ENCODE measurements around the gene ANKS1A. TPM values are rescaled to one million over a fixed set of nuclear protein-coding genes. Genes with fewer than 3 reads are reported as not detected.
"Not testable (repeated sequence)": the region's sequence is repeated elsewhere in the genome, so short reads cannot be mapped to it uniquely, and the experiment has no call there.

ANKS1A gene
- polyA plus RNA-seq, 3 donors from 2014 or later = 1.3 to 4.3 (median 1.6) TPM

DNA sequence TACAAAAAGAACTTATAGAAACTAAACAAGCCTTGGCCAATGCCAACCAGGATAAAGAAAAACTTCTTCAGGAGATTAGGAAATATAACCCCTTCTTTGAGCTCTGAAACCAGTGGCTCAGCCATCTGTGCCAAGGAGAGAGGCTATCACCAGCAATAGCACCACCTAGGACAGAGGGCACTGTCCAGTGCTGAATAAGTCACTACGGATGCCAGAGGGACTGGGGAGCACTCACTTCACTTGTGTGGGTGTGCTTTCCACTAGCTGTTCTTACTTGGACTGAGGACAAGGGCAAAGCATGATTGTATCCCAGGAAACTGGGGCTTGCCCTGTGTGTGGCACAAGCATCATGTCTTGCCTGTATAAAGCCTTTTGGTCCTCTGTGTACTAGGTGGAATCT is 16.7 kb upstream of the ANKS1A start:
- H3K9me3 Mint-ChIP-seq = no peaks in the 10 kb centered on the region
- H3K4me1 Mint-ChIP-seq = no peaks in the 10 kb centered on the region
- H3K36me3 Mint-ChIP-seq = peaks cover 5 to 40% (median 13%) of the 10 kb centered on the region in 3 donors
- no peak for DNase-seq
- H3K27ac Mint-ChIP-seq = no peak overlapping the region
- no peak overlapping the region for H3K4me3 Mint-ChIP-seq
- H3K27me3 Mint-ChIP-seq (ENCODE audit: low read depth in 3 of 3) = peaks cover 0 to 2% (median 2%) of the 10 kb centered on the region in 3 donors

DNA sequence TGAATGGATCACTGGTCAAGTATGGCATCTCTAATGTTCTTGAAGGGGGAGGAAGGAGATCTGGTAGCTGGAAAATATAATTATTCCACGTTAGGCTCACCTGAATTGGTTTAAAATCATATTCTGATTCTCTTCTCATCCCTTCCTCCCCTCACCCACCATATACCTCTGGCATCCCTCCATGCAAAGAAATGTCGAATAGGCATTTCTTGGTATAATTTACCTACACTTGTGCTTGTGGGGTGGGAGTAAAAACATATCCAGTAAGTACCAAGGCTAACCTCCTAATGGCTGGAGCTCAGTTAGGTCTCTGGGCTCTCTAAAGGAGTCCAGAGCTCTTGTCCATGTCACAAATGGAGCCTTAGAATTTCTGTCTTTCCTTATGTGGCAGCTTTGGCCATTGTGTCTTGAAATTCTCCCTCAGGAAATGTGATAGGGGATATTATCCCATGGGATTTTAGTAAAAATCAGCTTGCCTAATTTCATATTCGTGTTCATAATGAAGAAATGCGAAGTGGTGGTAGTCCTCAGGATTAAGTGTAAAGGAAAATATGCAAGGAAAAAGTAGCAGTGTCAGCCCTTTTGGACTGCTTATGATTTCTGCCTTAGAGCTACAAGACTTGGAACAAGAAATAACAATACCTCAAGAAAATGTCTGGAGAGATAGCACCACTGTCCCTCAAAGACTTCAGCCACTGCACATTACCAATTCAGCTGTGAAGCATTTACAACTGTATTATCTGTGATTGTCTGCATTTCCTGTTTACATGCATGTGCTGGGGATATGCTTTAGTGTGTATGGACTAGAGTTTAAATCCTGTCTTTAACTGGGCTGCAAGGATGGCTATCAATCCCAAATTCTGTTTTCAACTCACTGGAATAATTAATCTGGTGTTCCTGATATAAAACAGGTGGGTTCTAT is 13.5 kb upstream of the ANKS1A start:
- Mint-ChIP-seq H3K4me3 (no peak overlapping the region), H3K4me1 (no peaks in the 10 kb centered on the region), H3K9me3 (no peaks in the 10 kb centered on the region), H3K36me3 (peaks cover 6 to 51% (median 11%) of the 10 kb centered on the region in 3 donors), H3K27me3 (ENCODE audit: low read depth in 3 of 3) (peaks cover 0 to 2% (median 2%) of the 10 kb centered on the region in 3 donors), H3K27ac (peak overlapping the region in 4 of 6 donors; percentile 8 to 58 (median 13))
- DNase-seq = no peak

- peaks cover 5 to 49% (median 11%) of the 10 kb centered on the region in 3 donors for H3K36me3 Mint-ChIP-seq
- peaks cover 0 to 2% (median under 1%) of the 10 kb centered on the region in 3 donors for H3K27me3 Mint-ChIP-seq (ENCODE audit: low read depth in 3 of 3)
- H3K4me3 Mint-ChIP-seq = no peak overlapping the region
- no peak overlapping the region for H3K27ac Mint-ChIP-seq
- H3K9me3 Mint-ChIP-seq = no peaks in the 10 kb centered on the region
- DNase-seq = no peak
- H3K4me1 Mint-ChIP-seq = no peaks in the 10 kb centered on the region
These were observed 12.6 kb upstream of the ANKS1A start for GRCh38 chr6:34876472-34876871.

GRCh38 chr6:34877259-34877658 is 11.8 kb upstream of the ANKS1A start:
- Mint-ChIP-seq H3K27ac (no peak overlapping the region), H3K27me3 (ENCODE audit: low read depth in 3 of 3) (peaks cover 0 to 2% (median 0%) of the 10 kb centered on the region in 3 donors), H3K36me3 (peaks cover 5 to 44% (median 11%) of the 10 kb centered on the region in 3 donors), H3K9me3 (no peaks in the 10 kb centered on the region), H3K4me1 (no peaks in the 10 kb centered on the region), H3K4me3 (no peak overlapping the region)
- DNase-seq = no peak

GRCh38 chr6:34877869-34878485 is 11.1 kb upstream of the ANKS1A start:
- Mint-ChIP-seq H3K36me3 (peaks cover 5 to 46% (median 11%) of the 10 kb centered on the region in 3 donors), H3K27me3 (ENCODE audit: low read depth in 3 of 3) (peaks cover 0 to 4% (median 0%) of the 10 kb centered on the region in 3 donors), H3K4me1 (peaks cover 0 to 4% of the 10 kb centered on the region in 2 donors), H3K9me3 (no peaks in the 10 kb centered on the region), H3K4me3 (no peak overlapping the region), H3K27ac (peak overlapping the region in 3 of 6 donors; percentile 18 to 22 (median 21))
- no peak for DNase-seq

DNA sequence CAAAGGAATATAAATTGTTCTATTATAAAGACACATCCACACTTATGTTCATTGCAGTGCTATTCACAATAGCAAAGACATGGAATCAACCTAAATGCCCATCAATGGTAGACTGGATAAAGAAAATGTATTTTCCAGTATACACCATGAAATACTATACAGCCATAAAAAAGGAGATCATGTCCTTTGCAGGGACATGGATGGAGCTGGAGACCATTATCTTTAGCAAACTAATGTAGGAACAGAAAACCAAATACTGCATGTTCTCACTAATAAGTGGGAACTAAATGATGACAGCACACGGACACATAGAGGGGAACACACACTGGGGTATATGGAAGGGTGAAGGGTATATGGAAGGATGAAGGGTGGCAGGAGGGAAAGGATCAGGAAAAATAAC is 5.0 kb upstream of the ANKS1A start:
- Mint-ChIP-seq H3K36me3 (peaks cover 0 to 41% (median 0%) of the 10 kb centered on the region in 3 donors), H3K27me3 (ENCODE audit: low read depth in 3 of 3) (peaks cover 11 to 22% (median 16%) of the 10 kb centered on the region in 3 donors), H3K27ac (peak overlapping the region in 2 of 6 donors; percentile 45 to 76), H3K4me1 (peaks cover 36 to 54% of the 10 kb centered on the region in 2 donors)
- not testable (repeated sequence) for DNase-seq, H3K9me3 Mint-ChIP-seq, H3K4me3 Mint-ChIP-seq

DNA sequence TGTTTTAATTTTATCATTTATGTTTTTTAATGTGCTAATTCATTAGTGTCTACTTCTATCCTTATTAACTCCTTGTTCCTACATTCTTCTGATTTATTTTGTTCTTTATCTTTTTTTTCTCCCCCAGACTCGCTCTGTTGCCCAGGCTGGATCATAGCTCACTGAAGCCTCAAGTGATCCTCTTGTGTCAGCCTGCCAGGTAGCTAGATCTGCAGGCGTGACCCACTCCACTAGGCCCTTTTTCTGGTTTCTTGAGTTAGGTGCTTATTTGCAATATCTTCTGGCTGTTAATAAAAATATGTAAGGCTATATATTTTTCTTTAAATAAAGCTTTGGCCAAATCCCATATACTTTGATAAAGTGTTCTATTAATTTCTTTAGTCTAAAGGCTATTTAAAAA is 4.1 kb upstream of the ANKS1A start:
- Mint-ChIP-seq H3K27ac (peak overlapping the region in 3 of 6 donors; percentile 17 to 74 (median 67)), H3K4me1 (peaks cover 40 to 58% of the 10 kb centered on the region in 2 donors), H3K9me3 (no peaks in the 10 kb centered on the region), H3K4me3 (peak overlapping the region in 2 of 5 donors; percentile 0 to 14), H3K27me3 (ENCODE audit: low read depth in 3 of 3) (peaks cover 11 to 22% (median 16%) of the 10 kb centered on the region in 3 donors), H3K36me3 (peaks cover 0 to 33% (median 0%) of the 10 kb centered on the region in 3 donors)
- DNase-seq = no peak

GRCh38 chr6:34885837-34886236 is 3.2 kb upstream of the ANKS1A start:
- Mint-ChIP-seq H3K27me3 (ENCODE audit: low read depth in 3 of 3) (peaks cover 11 to 24% (median 16%) of the 10 kb centered on the region in 3 donors), H3K36me3 (peaks cover 0 to 26% (median 0%) of the 10 kb centered on the region in 3 donors), H3K4me1 (peaks cover 47 to 66% of the 10 kb centered on the region in 2 donors), H3K4me3 (peak overlapping the region; percentile 0 to 99 (median 18)), H3K27ac (peak overlapping the region in 4 of 6 donors; percentile 16 to 74 (median 65))
- H3K9me3 Mint-ChIP-seq, DNase-seq: not testable (repeated sequence)

DNA sequence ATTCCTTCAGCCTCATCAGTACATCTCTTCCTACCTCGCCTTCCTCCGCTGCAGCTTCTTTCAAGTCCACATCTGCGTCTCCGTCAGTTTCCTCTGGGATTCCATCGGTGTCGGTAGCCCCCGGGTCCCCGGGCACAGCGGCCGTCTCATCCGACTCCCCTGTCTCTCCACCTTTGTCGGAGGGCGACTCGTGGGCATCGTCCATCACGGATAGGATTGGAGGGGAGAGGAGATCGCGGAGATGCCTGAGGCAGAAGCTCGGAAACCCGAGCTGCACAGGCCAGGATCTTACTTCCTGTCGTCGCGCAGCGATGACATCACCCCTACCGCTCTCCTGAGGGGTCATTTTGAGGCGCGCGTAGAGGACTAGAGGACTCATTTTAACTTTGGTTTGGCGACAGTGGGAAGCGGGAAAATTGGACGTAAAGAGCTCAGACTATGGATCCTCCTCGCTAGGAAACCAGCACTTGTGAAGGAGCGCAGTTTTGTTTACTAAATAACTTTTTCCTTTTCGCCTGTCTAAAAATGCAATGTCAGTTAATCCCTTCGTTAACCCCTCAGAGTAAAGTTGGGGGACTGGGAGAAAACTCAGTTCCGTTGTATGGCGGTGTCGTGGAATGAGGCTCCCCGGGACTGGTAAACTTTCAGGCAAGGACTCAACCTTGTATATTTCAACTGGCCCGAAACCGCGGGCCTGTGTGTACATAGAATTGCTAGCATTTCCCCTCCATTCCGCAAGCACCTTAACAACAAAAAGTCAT is 1.1 kb upstream of the ANKS1A start, which contains the start of gene TAF11:
Gene TAF11 (minus strand): TSS at position 290 of the 761 bp plus-strand sequence. CDS start 85 bp downstream, at position 205.
- Mint-ChIP-seq H3K27ac (peak within 1 kb of the TSS; percentile 94 to 100 (median 98)), H3K27me3 (ENCODE audit: low read depth in 3 of 3) (peaks cover 11 to 22% (median 16%) of the 10 kb centered on the region in 3 donors), H3K4me1 (peaks cover 52 to 68% of the 10 kb centered on the region in 2 donors), H3K9me3 (no peaks in the 10 kb centered on the region), H3K36me3 (peaks cover 0 to 19% (median 0%) of the 10 kb centered on the region in 3 donors), H3K4me3 (peak within 1 kb of the TSS; percentile 91 to 100 (median 99))
- peak; percentile 86 to 87 (median 86) for DNase-seq

DNA sequence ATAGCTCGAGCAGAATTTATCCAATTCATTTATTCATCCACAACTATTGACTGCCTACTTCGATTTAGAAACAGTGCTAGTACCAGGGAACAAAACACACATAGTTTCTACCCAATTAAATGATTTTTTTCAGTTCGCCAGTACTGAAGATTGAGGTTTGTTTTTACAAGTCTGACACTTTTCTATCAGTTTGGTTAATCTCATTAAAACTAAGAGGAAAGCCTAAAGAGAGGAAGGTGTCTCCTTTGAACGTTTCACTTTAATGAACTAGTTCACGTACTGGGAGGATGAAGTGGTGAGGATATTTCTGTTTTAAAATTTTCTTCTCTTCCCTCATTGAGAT is 570 bp upstream of the ANKS1A start:
- Mint-ChIP-seq H3K4me1 (peaks cover 52 to 62% of the 10 kb centered on the region in 2 donors), H3K36me3 (peaks cover 0 to 14% (median 0%) of the 10 kb centered on the region in 3 donors), H3K9me3 (no peaks in the 10 kb centered on the region), H3K4me3 (peak overlapping the region; percentile 91 to 100 (median 99)), H3K27me3 (ENCODE audit: low read depth in 3 of 3) (peaks cover 11 to 22% (median 16%) of the 10 kb centered on the region in 3 donors), H3K27ac (peak overlapping the region; percentile 94 to 100 (median 98))
- DNase-seq = peak; percentile 35 to 38 (median 36)

DNA sequence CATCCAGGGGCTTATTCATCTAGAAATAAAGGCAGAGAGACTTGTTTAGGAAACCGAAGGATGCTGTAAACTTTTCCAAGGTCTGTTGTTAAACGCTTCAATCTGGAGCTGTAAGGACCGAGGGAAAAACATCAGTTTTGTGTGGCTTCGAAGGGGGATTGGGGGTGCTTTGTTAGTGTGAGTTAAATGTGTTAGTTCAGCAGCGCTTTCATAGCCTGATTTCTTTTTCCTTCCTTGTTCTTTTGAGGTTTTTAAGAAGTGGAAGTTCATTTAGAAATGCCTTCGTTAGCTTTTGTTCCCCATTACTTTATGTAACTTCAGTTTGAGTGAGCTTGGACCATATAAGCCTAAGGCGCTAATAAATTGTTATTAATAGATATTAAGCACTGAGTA is 1.5 kb downstream of the ANKS1A start:
- Mint-ChIP-seq H3K27me3 (ENCODE audit: low read depth in 3 of 3) (peaks cover 11 to 22% (median 16%) of the 10 kb centered on the region in 3 donors), H3K4me1 (peaks cover 44 to 45% of the 10 kb centered on the region in 2 donors), H3K27ac (peak overlapping the region in 5 of 6 donors; percentile 63 to 100 (median 87))

DNA sequence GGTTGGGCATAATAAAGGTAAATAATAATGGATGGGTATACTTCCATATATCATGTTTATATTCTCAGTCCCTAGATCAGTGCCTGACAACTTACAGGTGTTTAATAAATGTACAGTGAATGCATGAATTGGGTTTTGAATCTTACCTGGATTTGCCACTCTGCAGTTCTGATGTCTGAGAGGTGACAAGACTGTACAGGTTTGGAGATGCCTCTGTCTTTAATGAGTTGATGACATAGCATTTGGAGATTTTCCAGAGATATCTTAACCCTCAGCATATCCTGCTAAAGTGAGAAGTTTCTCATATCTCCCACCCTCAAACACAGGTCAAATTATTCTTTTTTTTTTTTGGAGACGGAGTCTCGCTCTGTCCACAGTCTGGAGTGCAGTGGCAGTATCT is 2.2 kb downstream of the ANKS1A start:
- Mint-ChIP-seq H3K9me3 (no peaks in the 10 kb centered on the region), H3K4me3 (peak overlapping the region; percentile 11 to 100 (median 44)), H3K36me3 (peaks cover 0 to 3% (median 0%) of the 10 kb centered on the region in 3 donors), H3K27ac (peak overlapping the region in 3 of 6 donors; percentile 24 to 100 (median 53)), H3K4me1 (peaks cover 41 to 44% of the 10 kb centered on the region in 2 donors), H3K27me3 (ENCODE audit: low read depth in 3 of 3) (peaks cover 11 to 22% (median 16%) of the 10 kb centered on the region in 3 donors)
- no peak for DNase-seq

More for the DNA sequence above, 1.5 kb downstream of the ANKS1A start:
- Mint-ChIP-seq H3K4me3 (peak overlapping the region; percentile 90 to 100 (median 99)), H3K9me3 (no peaks in the 10 kb centered on the region), H3K36me3 (peaks cover 0 to 3% (median 0%) of the 10 kb centered on the region in 3 donors)
- no peak for DNase-seq

DNA sequence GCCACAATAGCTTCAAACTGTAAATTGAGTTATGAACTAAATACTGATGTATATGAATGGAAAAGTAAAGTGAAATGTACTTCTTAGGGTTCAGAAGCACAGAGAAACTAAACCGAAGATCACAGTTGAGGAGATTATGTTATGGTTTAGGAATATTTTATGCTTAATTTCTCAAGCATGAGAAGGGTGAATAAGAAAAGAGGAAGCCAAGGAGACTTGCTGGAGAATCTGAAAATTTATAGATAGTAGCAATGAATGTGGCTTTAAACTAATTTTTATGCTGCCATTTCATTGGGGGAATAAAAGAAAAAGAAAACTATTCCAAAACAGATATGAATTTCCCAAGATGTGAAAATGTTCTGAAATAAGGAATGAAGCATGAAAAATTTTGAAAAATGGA is 5.6 kb downstream of the ANKS1A start:
- Mint-ChIP-seq H3K27me3 (ENCODE audit: low read depth in 3 of 3) (peaks cover 0 to 2% (median 0%) of the 10 kb centered on the region in 3 donors), H3K36me3 (no peaks in the 10 kb centered on the region), H3K9me3 (no peaks in the 10 kb centered on the region), H3K27ac (no peak overlapping the region), H3K4me1 (peaks cover 15 to 17% of the 10 kb centered on the region in 2 donors), H3K4me3 (no peak overlapping the region)
- DNase-seq = no peak

All from immature natural killer cell (primary cell).